Mesothelial cell of epicardium (in vitro differentiated cells): ENCODE results near the gene C1orf198. TPM values are rescaled to one million over a fixed set of nuclear protein-coding genes. Genes with fewer than 3 reads are reported as not detected.
A peak's percentile ranks its signal among the peaks of the same experiment; 100 is the strongest.

Experiments used
- DNase-seq, 2 experiments: peaks; one replicate each; pipeline ENCODE4 v3.0.0; 2021; ENCODE audit warnings: low spot score in 2 of 2; ENCODE audit not compliant: unreplicated experiment in 2 of 2
- H3K27ac Mint-ChIP-seq: 2 replicates; pipeline ENCODE4 v1.8.0; 2021; ENCODE audit warnings: mixed read lengths
- H3K27me3 Mint-ChIP-seq: 2 replicates; pipeline ENCODE4 v1.8.0; 2021; ENCODE audit warnings: low read depth, mixed read lengths
- H3K36me3 Mint-ChIP-seq: 2 replicates; pipeline ENCODE4 v1.8.0; 2021; ENCODE audit warnings: mixed read lengths
- H3K4me1 Mint-ChIP-seq: 2 replicates; pipeline ENCODE4 v1.8.0; 2021; ENCODE audit warnings: mixed read lengths
- H3K4me3 Mint-ChIP-seq: 2 replicates; pipeline ENCODE4 v1.8.0; 2021; ENCODE audit warnings: mild to moderate bottlenecking, moderate library complexity, mixed read lengths
- H3K9me3 Mint-ChIP-seq: 2 replicates; pipeline ENCODE4 v1.8.0; 2021; ENCODE audit warnings: mixed read lengths
- total RNA-seq: library from RNA; stranded (reverse); gene quantifications from 3 replicates; pipeline ENCODE4 v1.2.1, GENCODE V29; 2021
- TF ChIP-seq, protein P1 (sequence below): fragments of 200-600 bp; sonication (generic); IDR thresholded peaks from one replicate; pipeline ENCODE4 v1.5.0; 2021; ENCODE audit warnings: antibody characterized with exemption; ENCODE audit not compliant: unreplicated experiment

Gene C1orf198
- total RNA-seq, 1 donor from 2014 or later = 143 TPM

DNA sequence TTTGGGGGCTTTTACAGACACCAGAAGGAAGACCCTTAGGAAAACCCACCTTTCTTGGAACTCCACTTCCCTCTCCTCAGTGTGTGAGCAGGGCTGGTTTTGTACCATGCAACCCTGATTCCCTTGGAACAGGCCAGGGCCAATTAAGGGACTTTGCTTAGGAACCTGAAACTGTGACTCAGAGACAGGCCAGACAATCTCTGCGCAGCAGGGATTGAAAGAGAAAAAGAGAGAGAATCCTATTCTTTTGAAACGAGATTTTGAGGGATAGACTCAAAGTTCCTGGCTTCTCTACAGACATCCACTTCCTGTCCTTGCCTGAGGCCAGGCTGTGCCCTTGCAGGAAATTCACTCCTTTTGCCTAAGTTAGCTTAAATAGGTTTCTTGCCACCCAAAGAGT, 23.1 kb upstream of the C1orf198 start:
- Mint-ChIP-seq H3K27ac (peak overlapping the region; percentile 78), H3K27me3 (no peaks in the 10 kb centered on the region), H3K9me3 (no peaks in the 10 kb centered on the region), H3K4me3 (no peak overlapping the region), H3K4me1 (peaks cover 22% of the 10 kb centered on the region), H3K36me3 (no peaks in the 10 kb centered on the region)
- TF ChIP-seq, protein P1, sequence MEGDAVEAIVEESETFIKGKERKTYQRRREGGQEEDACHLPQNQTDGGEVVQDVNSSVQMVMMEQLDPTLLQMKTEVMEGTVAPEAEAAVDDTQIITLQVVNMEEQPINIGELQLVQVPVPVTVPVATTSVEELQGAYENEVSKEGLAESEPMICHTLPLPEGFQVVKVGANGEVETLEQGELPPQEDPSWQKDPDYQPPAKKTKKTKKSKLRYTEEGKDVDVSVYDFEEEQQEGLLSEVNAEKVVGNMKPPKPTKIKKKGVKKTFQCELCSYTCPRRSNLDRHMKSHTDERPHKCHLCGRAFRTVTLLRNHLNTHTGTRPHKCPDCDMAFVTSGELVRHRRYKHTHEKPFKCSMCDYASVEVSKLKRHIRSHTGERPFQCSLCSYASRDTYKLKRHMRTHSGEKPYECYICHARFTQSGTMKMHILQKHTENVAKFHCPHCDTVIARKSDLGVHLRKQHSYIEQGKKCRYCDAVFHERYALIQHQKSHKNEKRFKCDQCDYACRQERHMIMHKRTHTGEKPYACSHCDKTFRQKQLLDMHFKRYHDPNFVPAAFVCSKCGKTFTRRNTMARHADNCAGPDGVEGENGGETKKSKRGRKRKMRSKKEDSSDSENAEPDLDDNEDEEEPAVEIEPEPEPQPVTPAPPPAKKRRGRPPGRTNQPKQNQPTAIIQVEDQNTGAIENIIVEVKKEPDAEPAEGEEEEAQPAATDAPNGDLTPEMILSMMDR = no peak
- no peak for DNase-seq

DNA sequence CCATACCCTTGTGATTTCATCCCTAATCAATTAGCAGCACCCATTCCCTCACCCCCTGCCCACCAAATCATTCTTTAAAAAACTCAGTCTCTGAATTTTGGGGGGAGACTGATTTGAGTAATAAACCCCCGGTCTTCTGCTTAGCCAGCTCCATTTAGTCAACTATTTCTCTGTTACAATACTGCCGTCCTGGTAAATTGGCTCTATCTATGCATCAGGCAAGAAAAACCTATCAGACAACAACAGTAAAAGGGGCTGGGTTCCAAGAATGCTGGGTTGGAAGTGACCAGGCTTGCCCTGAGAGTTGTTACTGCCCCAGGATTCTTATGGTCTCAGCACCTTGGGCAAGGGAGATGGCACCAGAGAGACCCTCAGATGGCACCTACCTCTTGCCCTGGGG, 16.3 kb upstream of the C1orf198 start:
- H3K27me3 Mint-ChIP-seq = peaks cover 2% of the 10 kb centered on the region
- peaks cover 12% of the 10 kb centered on the region for H3K4me1 Mint-ChIP-seq
- TF ChIP-seq, protein P1 = no peak
- DNase-seq = no peak
- no peak overlapping the region for H3K27ac Mint-ChIP-seq
- H3K36me3 Mint-ChIP-seq = peaks cover 7% of the 10 kb centered on the region
- H3K4me3 Mint-ChIP-seq = no peak overlapping the region
- H3K9me3 Mint-ChIP-seq = peaks cover 11% of the 10 kb centered on the region

DNA sequence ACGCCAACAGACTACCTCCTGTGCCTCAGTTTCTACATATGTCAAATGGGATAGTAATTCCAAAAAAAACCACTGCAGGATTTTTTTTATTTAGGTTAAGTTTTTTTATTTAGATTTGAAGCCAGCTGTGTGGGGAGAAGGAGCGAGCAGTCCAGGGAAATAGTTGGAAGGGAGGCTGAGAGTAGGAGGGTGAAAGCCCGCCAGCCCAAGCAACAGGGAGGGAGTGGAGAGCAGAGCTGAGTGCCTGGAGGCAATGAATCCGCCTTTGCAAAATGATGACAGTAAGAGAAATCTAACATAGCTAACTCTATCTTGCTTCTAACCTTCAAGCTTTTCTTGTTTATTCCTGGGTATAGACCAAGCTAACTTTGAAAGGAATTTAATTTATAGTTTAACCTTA, 15.6 kb upstream of the C1orf198 start:
- H3K9me3 Mint-ChIP-seq = peaks cover 11% of the 10 kb centered on the region
- TF ChIP-seq, protein P1 = no peak
- H3K27me3 Mint-ChIP-seq = peaks cover 2% of the 10 kb centered on the region
- H3K27ac Mint-ChIP-seq = peak overlapping the region; percentile 21
- peaks cover 7% of the 10 kb centered on the region for H3K36me3 Mint-ChIP-seq
- H3K4me1 Mint-ChIP-seq = peaks cover 18% of the 10 kb centered on the region
- H3K4me3 Mint-ChIP-seq = no peak overlapping the region
- DNase-seq = no peak

DNA sequence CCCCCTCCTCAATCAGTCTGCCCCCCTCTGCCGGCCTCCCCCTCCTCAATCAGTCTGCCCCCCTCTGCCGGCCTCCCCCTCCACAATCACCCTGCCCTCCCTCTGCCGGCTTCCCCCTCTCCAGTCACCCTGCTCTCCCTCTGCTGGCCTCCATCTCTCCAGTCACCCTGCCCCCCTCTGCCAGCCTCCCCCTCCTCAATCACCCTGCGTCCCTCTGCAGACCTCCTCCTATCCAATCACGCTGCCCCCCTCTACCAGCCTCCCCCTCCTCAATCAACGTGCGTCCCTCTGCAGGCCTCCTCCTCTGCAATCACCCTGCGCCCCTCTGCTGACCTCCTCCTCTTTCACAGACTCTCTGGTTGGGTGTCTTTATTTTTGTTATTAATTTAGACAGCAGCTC, 11.5 kb upstream of the C1orf198 start:
- Mint-ChIP-seq H3K4me3 (peak overlapping the region; percentile 20), H3K27ac (peak overlapping the region; percentile 92), H3K27me3 (peaks cover 2% of the 10 kb centered on the region), H3K4me1 (peaks cover 42% of the 10 kb centered on the region), H3K9me3 (peaks cover 5% of the 10 kb centered on the region), H3K36me3 (peaks cover 8% of the 10 kb centered on the region)
- TF ChIP-seq, protein P1 = no peak
- no peak for DNase-seq

DNA sequence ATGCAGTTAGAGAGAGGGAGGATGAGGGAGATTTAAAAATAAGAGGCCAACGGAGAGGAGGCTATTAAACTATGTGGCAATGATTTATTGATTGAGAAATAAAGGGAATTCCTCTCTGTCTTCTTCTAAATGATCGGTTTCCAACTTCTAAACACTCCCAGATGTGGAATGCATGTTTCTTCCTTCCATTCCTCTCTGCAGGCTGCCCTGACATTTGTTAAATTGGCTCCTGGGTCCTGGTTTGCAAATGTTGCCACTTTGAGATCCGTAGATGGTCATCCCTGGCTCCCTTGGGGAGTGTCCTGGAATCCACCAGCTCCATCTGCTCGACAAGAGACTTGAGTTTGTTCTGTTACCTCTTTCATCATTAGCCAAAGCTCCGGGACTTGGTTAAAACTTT, 10.3 kb upstream of the C1orf198 start:
- H3K27ac Mint-ChIP-seq = peak overlapping the region; percentile 89
- TF ChIP-seq, protein P1 = no peak
- peaks cover 45% of the 10 kb centered on the region for H3K4me1 Mint-ChIP-seq
- no peaks in the 10 kb centered on the region for H3K9me3 Mint-ChIP-seq
- H3K27me3 Mint-ChIP-seq = peaks cover 2% of the 10 kb centered on the region
- no peak overlapping the region for H3K4me3 Mint-ChIP-seq
- DNase-seq = peak in 1 of 2 experiments; percentile 53
- peaks cover 4% of the 10 kb centered on the region for H3K36me3 Mint-ChIP-seq

DNA sequence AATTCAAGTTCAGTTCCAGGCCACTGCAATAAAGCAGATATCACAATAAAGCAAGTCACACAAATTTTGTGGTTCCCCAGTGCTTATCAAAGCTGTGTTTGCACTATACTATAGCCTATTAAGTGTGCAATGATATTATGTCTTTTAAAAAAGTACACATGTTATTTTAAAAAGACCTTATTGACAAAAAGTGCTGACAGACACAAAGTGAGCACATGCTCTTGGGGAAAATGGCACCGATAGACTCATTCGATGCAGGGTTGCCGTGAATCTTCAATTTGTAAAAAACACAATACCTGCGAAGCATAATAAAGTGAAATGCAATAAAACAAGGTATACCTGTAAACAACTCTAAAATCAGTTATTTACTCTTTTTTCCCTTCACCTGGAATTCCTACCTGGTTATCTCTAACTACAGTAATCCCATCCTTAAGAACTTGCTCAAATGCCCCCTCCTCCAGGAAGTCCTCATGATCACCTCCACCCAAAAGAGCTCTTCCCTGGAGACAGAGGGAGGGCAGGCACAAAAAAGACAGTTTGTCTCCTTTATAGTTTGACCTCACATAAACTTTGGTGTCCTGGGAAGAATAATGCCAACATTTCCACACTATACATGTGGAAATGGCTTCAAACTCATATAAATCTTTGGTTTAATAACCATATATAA, 9.7 kb upstream of the C1orf198 start:
- TF ChIP-seq, protein P1 = no peak
- DNase-seq = no peak
- Mint-ChIP-seq H3K9me3 (no peaks in the 10 kb centered on the region), H3K36me3 (peaks cover 4% of the 10 kb centered on the region), H3K4me1 (peaks cover 45% of the 10 kb centered on the region), H3K27ac (peak overlapping the region; percentile 89), H3K27me3 (peaks cover 2% of the 10 kb centered on the region), H3K4me3 (no peak overlapping the region)
